PC-9 (cell line): ENCODE data around the gene MCTP2. TPM values are rescaled to one million over a fixed set of nuclear protein-coding genes. Genes with fewer than 3 reads are reported as not detected.

ENCODE experiments used
- BruUV-seq: library from RNA; stranded (reverse); fragments of 400-500 nt; replicated peaks from 2 replicates; lab custom pipeline; 2021; lab: Mats Ljungman, UMichigan
- CTCF ChIA-PET: fragments of 300-600 bp; sonication (Branson Sonifier 250); formaldehyde crosslinking; loops from one replicate; lab custom pipeline; 2022; ENCODE audit warnings: antibody characterized with exemption; lab: Charles Lee
- POLR2A ChIA-PET: fragments of 300-600 bp; sonication (Branson Sonifier 250); formaldehyde crosslinking; loops from one replicate; lab custom pipeline; 2022; ENCODE audit warnings: antibody characterized with exemption; ENCODE audit not compliant: unreplicated experiment; lab: Charles Lee
- DNase-seq, 2 experiments: peaks; one replicate each; pipeline versions ENCODE4 v3.0.0 to v3.0.0-alpha.2; 2015 to 2022; ENCODE audit warnings: mixed read lengths in 1 of 2
- H2AFZ ChIP-seq: fragments of 200-600 bp; sonication (generic); 2 replicates; pipeline ENCODE4 v1.8.1; 2017; ENCODE audit warnings: antibody characterized with exemption
- H3F3A ChIP-seq: fragments of 200-600 bp; sonication (generic); 2 replicates; pipeline ENCODE4 v1.8.1; 2017; ENCODE audit warnings: antibody characterized with exemption, mild to moderate bottlenecking, low read depth; ENCODE audit not compliant: insufficient read depth
- H3K27ac ChIP-seq: fragments of 200-600 bp; sonication (generic); 2 replicates; pipeline ENCODE4 v1.6.1; 2016; ENCODE audit warnings: mixed run types
- H3K27me3 ChIP-seq: fragments of 200-600 bp; sonication (generic); 2 replicates; pipeline ENCODE4 v1.6.1; 2016; ENCODE audit warnings: low read depth, mixed run types; ENCODE audit not compliant: insufficient read depth
- H3K36me3 ChIP-seq: fragments of 200-600 bp; sonication (generic); 2 replicates; pipeline ENCODE4 v1.6.1; 2016; ENCODE audit warnings: low read depth, mixed run types
- H3K4me1 ChIP-seq: fragments of 200-600 bp; sonication (generic); replicated peaks from 2 replicates; pipeline ENCODE4 v1.6.1; 2016; ENCODE audit warnings: mixed run types; ENCODE audit not compliant: insufficient read depth
- H3K4me2 ChIP-seq: fragments of 200-600 bp; sonication (generic); 2 replicates; pipeline ENCODE4 v1.6.1; 2017; ENCODE audit warnings: mixed run types
- H3K4me3 ChIP-seq: fragments of 200-600 bp; sonication (generic); 2 replicates; pipeline ENCODE4 v1.6.1; 2016; ENCODE audit warnings: mixed run types
- H3K79me2 ChIP-seq: fragments of 200-600 bp; sonication (generic); 2 replicates; pipeline ENCODE4 v1.6.1; 2017; ENCODE audit warnings: low read depth, mixed run types
- H3K9me2 ChIP-seq: fragments of 200-600 bp; sonication (generic); 2 replicates; pipeline ENCODE4 v1.8.1; 2017; ENCODE audit warnings: mild to moderate bottlenecking; ENCODE audit not compliant: insufficient read depth
- H3K9me3 ChIP-seq: fragments of 200-600 bp; sonication (generic); 2 replicates; pipeline ENCODE4 v1.8.1; 2016; ENCODE audit warnings: low read depth; ENCODE audit not compliant: insufficient read depth
- H4K20me1 ChIP-seq: fragments of 200-600 bp; sonication (generic); 2 replicates; pipeline ENCODE4 v1.8.1; 2017; ENCODE audit not compliant: insufficient read depth
- CTCF ChIP-seq: fragments of 200-600 bp; sonication (generic); conservative IDR thresholded peaks from 2 replicates; pipeline ENCODE4 v1.6.1; 2017; ENCODE audit warnings: mixed run types, antibody characterized with exemption, mild to moderate bottlenecking, moderate library complexity
- EZH2 ChIP-seq: fragments of 200-600 bp; sonication (generic); IDR thresholded peaks from 2 replicates; pipeline ENCODE4 v1.8.0; 2017; ENCODE audit warnings: antibody characterized with exemption, low read depth
- intact Hi-C: fragments of 100-400 bp; cut with micrococcal nuclease; formaldehyde crosslinking; loops from one replicate; pipeline ENCODE4 v1.10.0; 2022; ENCODE audit not compliant: unreplicated experiment
- total RNA-seq: library from RNA; stranded (reverse); gene quantifications from 2 replicates; pipeline ENCODE4 v1.2.3, GENCODE V29; 2021

The MCTP2 gene
- total RNA-seq, 1 experiment from 2014 or later = 5.7 TPM

DNA sequence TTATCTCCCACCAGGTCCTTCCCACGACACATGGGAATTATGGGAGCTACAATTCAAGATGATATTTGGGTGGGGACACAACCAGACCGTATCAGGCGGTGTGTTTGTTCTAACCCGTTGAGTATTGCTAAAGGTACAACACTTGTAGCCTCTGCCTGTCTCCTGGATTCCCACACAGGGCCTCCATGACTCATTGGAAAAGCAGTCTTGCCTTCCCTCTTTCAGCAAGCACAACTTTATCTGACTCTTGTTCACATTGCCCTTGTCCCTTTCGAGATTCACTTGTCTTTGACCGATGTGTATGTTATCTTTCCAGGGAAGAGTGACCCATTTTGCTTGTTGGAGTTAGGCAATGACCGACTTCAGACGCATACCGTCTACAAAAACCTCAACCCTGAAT, 152.3 kb downstream of the MCTP2 start:
- no peaks in the 10 kb centered on the region for H3K9me3 ChIP-seq
- H3K36me3 ChIP-seq = no peaks in the 10 kb centered on the region
- no peak overlapping the region for H3K27ac ChIP-seq
- intact Hi-C loops = no loop called here
- H3K4me2 ChIP-seq = no peak overlapping the region
- H3K4me3 ChIP-seq = no peak overlapping the region
- BruUV-seq = no TSS peak
- no peak for DNase-seq
- TF ChIP-seq EZH2 = no peak
- TF ChIP-seq CTCF = no peak
- CTCF ChIA-PET = no interaction called here
- H3K9me2 ChIP-seq = no peaks in the 10 kb centered on the region
- H3K4me1 ChIP-seq = no peaks in the 10 kb centered on the region
- H3K27me3 ChIP-seq = no peaks in the 10 kb centered on the region
- H2AFZ ChIP-seq = no peak overlapping the region
- POLR2A ChIA-PET = no interaction called here
- H3F3A ChIP-seq = no peaks in the 10 kb centered on the region
- no peaks in the 10 kb centered on the region for H4K20me1 ChIP-seq
- no peaks in the 10 kb centered on the region for H3K79me2 ChIP-seq

- no peaks in the 10 kb centered on the region for H3K9me3 ChIP-seq
- no peaks in the 10 kb centered on the region for H3K36me3 ChIP-seq
- H3K79me2 ChIP-seq = no peaks in the 10 kb centered on the region
- CTCF ChIA-PET = no interaction called here
- H3K27ac ChIP-seq = no peak overlapping the region
- no peaks in the 10 kb centered on the region for H3K27me3 ChIP-seq
- H3K4me1 ChIP-seq = no peaks in the 10 kb centered on the region
- no peaks in the 10 kb centered on the region for H3K9me2 ChIP-seq
- no peaks in the 10 kb centered on the region for H4K20me1 ChIP-seq
- TF ChIP-seq CTCF (no peak), EZH2 (no peak)
- H3K4me2 ChIP-seq = no peak overlapping the region
- DNase-seq = no peak
- no peak overlapping the region for H3K4me3 ChIP-seq
- H2AFZ ChIP-seq = no peak overlapping the region
- POLR2A ChIA-PET = no interaction called here
- H3F3A ChIP-seq = no peaks in the 10 kb centered on the region
- intact Hi-C loops = no loop called here
- no TSS peak for BruUV-seq
Measured at GRCh38 chr15:94385441-94385840, 154.1 kb downstream of the MCTP2 start.

DNA sequence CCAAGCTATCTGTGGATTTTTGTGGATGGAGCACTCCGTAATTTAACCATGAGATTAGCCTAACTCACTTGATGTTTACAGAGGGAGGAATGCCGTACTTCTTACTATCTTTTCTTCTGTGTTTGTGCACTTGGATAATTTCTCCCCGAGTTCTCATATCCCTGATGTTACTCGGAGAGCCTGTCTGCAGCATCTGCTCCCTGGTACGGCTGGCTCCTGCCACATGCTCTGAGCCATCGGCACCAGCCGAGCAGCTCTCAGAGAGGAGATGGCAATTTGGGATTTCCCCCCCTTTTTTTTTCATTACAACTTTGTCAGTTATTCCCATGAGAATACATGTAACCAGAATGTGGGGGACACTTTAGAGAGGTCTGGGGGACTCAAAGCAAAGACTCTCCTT, 155.0 kb downstream of the MCTP2 start:
- Histone ChIP-seq H3K9me2 (no peaks in the 10 kb centered on the region), H3F3A (no peaks in the 10 kb centered on the region), H3K9me3 (no peaks in the 10 kb centered on the region), H2AFZ (no peak overlapping the region), H3K4me3 (no peak overlapping the region), H3K4me1 (no peaks in the 10 kb centered on the region), H3K4me2 (no peak overlapping the region), H3K79me2 (no peaks in the 10 kb centered on the region), H3K27me3 (no peaks in the 10 kb centered on the region), H3K27ac (no peak overlapping the region), H4K20me1 (no peaks in the 10 kb centered on the region), H3K36me3 (no peaks in the 10 kb centered on the region)
- POLR2A ChIA-PET = no interaction called here
- BruUV-seq = no TSS peak
- DNase-seq = no peak
- intact Hi-C loops = no loop called here
- TF ChIP-seq CTCF = no peak
- no peak for TF ChIP-seq EZH2
- CTCF ChIA-PET = no interaction called here
